Fibroblast of lung (primary cell): ENCODE data around the gene VAV2. TPM values are rescaled to one million over a fixed set of nuclear protein-coding genes. Genes with fewer than 3 reads are reported as not detected.

Experiments used
- DNase-seq, 2 donors: peaks; one replicate each; pipeline versions ENCODE4 v3.0.0 to v3.0.0-alpha.2; 2010; ENCODE audit warnings: low read depth in 2 of 2
- H2AFZ ChIP-seq: 2 replicates; pipeline ENCODE4 v1.5.1; 2012; ENCODE audit warnings: low read length, control low read depth, inconsistent platforms
- H3K27ac ChIP-seq: 2 replicates; pipeline ENCODE4 v1.5.1; 2011; ENCODE audit warnings: low read length, control low read depth; ENCODE audit not compliant: insufficient read depth
- H3K27me3 ChIP-seq: 2 replicates; pipeline ENCODE4 v1.5.1; 2011; ENCODE audit warnings: mild to moderate bottlenecking, low read length; ENCODE audit not compliant: control insufficient read depth, insufficient read depth
- H3K36me3 ChIP-seq: 2 replicates; pipeline ENCODE4 v1.5.1; 2011; ENCODE audit warnings: low read length; ENCODE audit not compliant: control insufficient read depth, insufficient read depth
- H3K4me1 ChIP-seq: 2 replicates; pipeline ENCODE4 v1.5.1; 2011; ENCODE audit warnings: low read length; ENCODE audit not compliant: control insufficient read depth, insufficient read depth; ENCODE audit errors: extremely low read depth
- H3K4me2 ChIP-seq: 2 replicates; pipeline ENCODE4 v1.5.1; 2011; ENCODE audit warnings: low read length, control low read depth; ENCODE audit not compliant: insufficient read depth; ENCODE audit errors: extremely low read depth
- H3K4me3 ChIP-seq, 4 experiments: fragments of 200-600 bp in 1 of 4; sonication (generic) in 1 of 4; replicated peaks in 1 of 4; 2 replicates each; pipeline ENCODE4 v1.5.1; 2011 to 2016; ENCODE audit warnings: low read length in 4 of 4, low read depth in 3 of 4, mild to moderate bottlenecking in 3 of 4, control low read depth in 2 of 4, inconsistent platforms in 1 of 4, mixed read lengths in 1 of 4; ENCODE audit not compliant: insufficient read depth in 1 of 4; ENCODE audit errors: control extremely low read depth in 1 of 4
- H3K79me2 ChIP-seq: 2 replicates; pipeline ENCODE4 v1.5.1; 2012; ENCODE audit warnings: mild to moderate bottlenecking, low read length, inconsistent platforms; ENCODE audit not compliant: control insufficient read depth, insufficient read depth
- H3K9ac ChIP-seq: 2 replicates; pipeline ENCODE4 v1.5.1; 2011; ENCODE audit warnings: mild to moderate bottlenecking, low read length, control low read depth; ENCODE audit not compliant: insufficient read depth
- H3K9me3 ChIP-seq: 2 replicates; pipeline ENCODE4 v1.5.1; 2012; ENCODE audit warnings: low read depth, low read length; ENCODE audit not compliant: control insufficient read depth, insufficient read depth
- H4K20me1 ChIP-seq: 2 replicates; pipeline ENCODE4 v1.5.1; 2011; ENCODE audit warnings: low read length; ENCODE audit not compliant: control insufficient read depth, insufficient read depth; ENCODE audit errors: extremely low read depth
- EZH2 ChIP-seq: IDR thresholded peaks from 2 replicates; pipeline ENCODE4 v1.5.1; 2012; ENCODE audit warnings: low read length, control low read depth, mild to moderate bottlenecking; ENCODE audit errors: missing control alignments
- polyA plus RNA-seq, 2 donors: library from polyadenylated mRNA; depleted of rRNA in 1 of 2; stranded (reverse) in 1 of 2; unstranded in 1 of 2; fragments of >200 nt; gene quantifications; 2 replicates each; pipeline ENCODE4 v1.2.1, GENCODE V29; 2011 to 2012; ENCODE audit warnings: missing spikeins in 1 of 2
- total RNA-seq: library from RNA; depleted of rRNA; stranded (reverse); fragments of >200 nt; gene quantifications from 2 replicates; pipeline ENCODE4 v1.2.1, GENCODE V29; 2014
- TF ChIP-seq, protein P1 (sequence below), 2 donors: IDR thresholded peaks in 1 of 2; conservative IDR thresholded peaks in 1 of 2; 1 replicate in 1 of 2; 2 replicates in 1 of 2; pipeline ENCODE4 v1.5.1; 2011 to 2012; ENCODE audit warnings: low read length in 2 of 2, control low read depth in 1 of 2, inconsistent platforms in 1 of 2, low read depth in 1 of 2, mild to moderate bottlenecking in 1 of 2

The VAV2 gene
- total and polyA plus RNA-seq, 2 donors (not counting 1 experiment from before 2014, with no cell fraction given) = 13.7 to 17.7 TPM

DNA sequence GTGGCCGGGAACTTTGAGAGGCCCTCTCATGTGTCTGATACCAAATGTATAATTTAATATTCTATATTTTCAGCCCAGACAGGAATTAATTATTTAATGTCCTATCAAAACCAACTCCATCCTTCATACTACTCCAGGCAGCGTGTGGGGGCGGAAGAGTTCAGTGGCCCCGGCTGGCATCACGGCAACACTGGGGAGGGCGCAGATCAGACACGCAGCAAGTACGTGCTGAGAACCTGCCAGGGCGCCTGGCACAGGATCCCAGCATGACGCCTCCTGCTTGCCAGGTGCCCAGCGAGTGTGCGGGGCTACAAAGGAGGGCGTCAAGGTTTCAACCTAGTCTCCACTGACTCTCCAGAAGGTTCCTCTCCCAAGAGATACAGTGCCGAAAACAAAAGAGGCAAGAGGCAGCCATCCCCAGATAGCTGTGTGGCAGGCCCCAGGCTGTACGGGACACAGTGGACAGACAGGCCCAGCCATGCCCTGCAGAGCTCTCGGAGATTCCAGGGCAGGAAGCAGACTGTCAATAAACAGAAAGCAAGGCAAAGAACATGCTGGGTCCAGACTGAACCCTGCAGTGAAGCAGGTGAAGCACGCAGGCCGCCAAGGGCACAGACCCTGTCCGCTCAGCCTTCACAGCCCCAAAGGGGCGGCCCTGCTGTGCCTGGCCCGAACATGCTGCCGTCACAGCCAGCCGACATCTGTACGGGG is 110.3 kb downstream of the VAV2 start:
- no peak overlapping the region for H2AFZ ChIP-seq
- no peak overlapping the region for H3K9ac ChIP-seq
- H4K20me1 ChIP-seq = no peaks in the 10 kb centered on the region
- no peaks in the 10 kb centered on the region for H3K9me3 ChIP-seq
- H3K36me3 ChIP-seq = no peaks in the 10 kb centered on the region
- H3K4me2 ChIP-seq = no peak overlapping the region
- H3K4me3 ChIP-seq = no peak overlapping the region
- no peak overlapping the region for H3K27ac ChIP-seq
- TF ChIP-seq, protein P1, sequence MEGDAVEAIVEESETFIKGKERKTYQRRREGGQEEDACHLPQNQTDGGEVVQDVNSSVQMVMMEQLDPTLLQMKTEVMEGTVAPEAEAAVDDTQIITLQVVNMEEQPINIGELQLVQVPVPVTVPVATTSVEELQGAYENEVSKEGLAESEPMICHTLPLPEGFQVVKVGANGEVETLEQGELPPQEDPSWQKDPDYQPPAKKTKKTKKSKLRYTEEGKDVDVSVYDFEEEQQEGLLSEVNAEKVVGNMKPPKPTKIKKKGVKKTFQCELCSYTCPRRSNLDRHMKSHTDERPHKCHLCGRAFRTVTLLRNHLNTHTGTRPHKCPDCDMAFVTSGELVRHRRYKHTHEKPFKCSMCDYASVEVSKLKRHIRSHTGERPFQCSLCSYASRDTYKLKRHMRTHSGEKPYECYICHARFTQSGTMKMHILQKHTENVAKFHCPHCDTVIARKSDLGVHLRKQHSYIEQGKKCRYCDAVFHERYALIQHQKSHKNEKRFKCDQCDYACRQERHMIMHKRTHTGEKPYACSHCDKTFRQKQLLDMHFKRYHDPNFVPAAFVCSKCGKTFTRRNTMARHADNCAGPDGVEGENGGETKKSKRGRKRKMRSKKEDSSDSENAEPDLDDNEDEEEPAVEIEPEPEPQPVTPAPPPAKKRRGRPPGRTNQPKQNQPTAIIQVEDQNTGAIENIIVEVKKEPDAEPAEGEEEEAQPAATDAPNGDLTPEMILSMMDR (conservative IDR thresholded peaks at IDR 0.05 in 1 of 2, IDR thresholded peaks at IDR 0.05 in 1 of 2; ENCODE audit: low read depth in 1 of 2, low read length in 2 of 2) = no peak
- no peak for TF ChIP-seq EZH2
- H3K27me3 ChIP-seq = no peaks in the 10 kb centered on the region
- DNase-seq = peak in 1 of 2 donors; percentile 24
- peaks cover 11% of the 10 kb centered on the region for H3K79me2 ChIP-seq
- H3K4me1 ChIP-seq = no peaks in the 10 kb centered on the region

GRCh38 chr9:133880851-133881661 is 111.1 kb downstream of the VAV2 start:
- H3K27ac ChIP-seq = no peak overlapping the region
- no peaks in the 10 kb centered on the region for H4K20me1 ChIP-seq
- peaks cover 11% of the 10 kb centered on the region for H3K79me2 ChIP-seq
- peak in 1 of 2 donors; percentile 80 for DNase-seq
- H2AFZ ChIP-seq = no peak overlapping the region
- no peaks in the 10 kb centered on the region for H3K4me1 ChIP-seq
- no peaks in the 10 kb centered on the region for H3K27me3 ChIP-seq
- no peaks in the 10 kb centered on the region for H3K36me3 ChIP-seq
- TF ChIP-seq, protein P1 (conservative IDR thresholded peaks at IDR 0.05 in 1 of 2, IDR thresholded peaks at IDR 0.05 in 1 of 2; ENCODE audit: low read depth in 1 of 2, low read length in 2 of 2) = no peak
- no peak for TF ChIP-seq EZH2
- H3K4me2 ChIP-seq = no peak overlapping the region
- H3K9me3 ChIP-seq = no peaks in the 10 kb centered on the region
- H3K9ac ChIP-seq = no peak overlapping the region
- no peak overlapping the region for H3K4me3 ChIP-seq

DNA sequence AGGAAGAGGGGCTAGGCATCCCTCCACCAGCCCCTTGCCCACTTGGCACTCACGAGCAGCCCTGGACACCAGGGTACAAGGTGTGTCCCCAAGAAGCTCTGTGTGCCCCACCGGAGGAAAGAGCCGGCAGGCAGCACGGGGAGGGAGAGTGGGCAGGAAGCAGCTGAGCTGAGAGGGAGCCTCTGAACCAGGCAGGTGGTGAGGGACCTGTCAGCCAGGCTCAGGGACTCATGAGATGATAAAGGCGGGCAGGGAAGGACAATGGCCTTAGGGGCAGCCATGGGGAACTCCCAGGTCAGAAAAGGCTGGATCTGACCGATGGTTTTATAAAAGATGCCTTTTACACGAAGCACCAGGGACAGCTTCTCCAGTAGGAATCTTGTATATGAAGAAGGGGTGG is 112.0 kb downstream of the VAV2 start:
- Histone ChIP-seq H3K9me3 (no peaks in the 10 kb centered on the region), H3K9ac (no peak overlapping the region), H4K20me1 (no peaks in the 10 kb centered on the region), H3K27me3 (no peaks in the 10 kb centered on the region), H2AFZ (no peak overlapping the region), H3K4me2 (no peak overlapping the region), H3K27ac (no peak overlapping the region), H3K4me3 (no peak overlapping the region), H3K79me2 (peaks cover 11% of the 10 kb centered on the region), H3K4me1 (no peaks in the 10 kb centered on the region), H3K36me3 (no peaks in the 10 kb centered on the region)
- TF ChIP-seq, protein P1 (conservative IDR thresholded peaks at IDR 0.05 in 1 of 2, IDR thresholded peaks at IDR 0.05 in 1 of 2; ENCODE audit: low read depth in 1 of 2, low read length in 2 of 2) = no peak
- no peak for TF ChIP-seq EZH2
- DNase-seq = no peak
